ENCODE measurements around the gene SNPH.

The SNPH gene

DNA sequence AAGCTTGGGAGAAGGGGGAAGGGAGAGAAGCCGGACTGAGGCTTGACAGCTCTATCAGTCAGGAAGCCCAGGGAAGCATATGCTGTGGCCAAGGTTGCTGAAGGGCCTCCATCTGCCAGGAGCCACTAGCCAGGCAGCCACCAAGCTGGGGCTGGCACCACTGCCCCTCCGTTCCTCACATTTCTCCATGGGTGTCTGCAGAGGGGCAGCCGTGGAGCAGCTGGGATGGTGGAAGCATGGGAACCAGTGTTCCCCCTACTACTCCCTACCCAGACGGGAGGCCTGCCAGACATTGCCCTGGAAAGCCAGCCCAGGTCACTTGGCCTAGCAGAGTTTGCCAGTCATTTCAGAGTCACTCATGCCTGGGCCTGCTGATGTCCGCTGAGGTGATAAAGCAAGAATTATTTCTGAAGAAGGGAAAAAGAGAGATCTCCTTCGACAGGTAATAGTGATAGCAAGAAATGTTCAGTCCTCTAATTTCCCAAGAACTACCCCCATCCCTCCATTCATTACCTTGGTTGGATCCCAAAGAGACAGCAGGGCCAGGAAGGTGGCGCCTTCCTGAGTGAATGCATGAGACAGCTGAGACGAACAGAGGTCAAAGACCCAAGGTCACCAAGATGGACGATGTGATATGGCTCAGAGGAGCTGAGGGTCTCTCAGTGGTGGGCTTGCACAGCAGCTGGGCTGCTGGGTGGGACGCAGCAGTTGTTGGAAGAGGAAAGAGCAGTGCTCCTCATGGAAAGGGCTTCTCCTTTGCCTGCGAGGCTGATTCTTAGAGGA is 21.9 kb downstream of the SNPH start:
- no peak for DNase-seq

DNA sequence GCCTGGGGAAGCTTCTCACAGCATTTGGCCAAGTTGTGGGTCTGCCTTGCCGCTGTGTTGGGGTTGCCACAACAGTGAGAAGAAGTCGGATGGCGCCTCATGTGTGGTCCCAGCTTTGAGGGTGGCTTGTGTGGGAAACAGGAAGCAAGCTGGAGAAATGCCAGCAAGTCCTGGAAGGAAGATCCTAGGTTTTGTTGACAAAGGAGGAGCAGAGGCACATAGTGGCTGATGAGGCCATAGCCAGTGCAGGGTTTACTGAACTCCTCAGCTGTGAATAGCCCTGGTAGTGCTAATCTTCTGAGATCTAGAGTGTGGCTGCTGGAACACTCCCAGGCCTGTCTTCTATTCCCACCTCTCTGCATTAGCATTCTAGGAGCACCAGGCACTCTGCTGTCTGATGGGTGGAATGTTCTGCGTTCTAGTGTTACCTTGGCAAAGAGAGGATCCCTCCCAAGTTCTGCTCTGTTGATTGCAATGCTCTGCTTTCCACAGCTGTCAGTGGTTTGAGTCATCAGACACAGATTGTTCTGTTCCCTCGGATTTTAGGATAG is 25.2 kb downstream of the SNPH start:
- DNase-seq, result no peak

DNA sequence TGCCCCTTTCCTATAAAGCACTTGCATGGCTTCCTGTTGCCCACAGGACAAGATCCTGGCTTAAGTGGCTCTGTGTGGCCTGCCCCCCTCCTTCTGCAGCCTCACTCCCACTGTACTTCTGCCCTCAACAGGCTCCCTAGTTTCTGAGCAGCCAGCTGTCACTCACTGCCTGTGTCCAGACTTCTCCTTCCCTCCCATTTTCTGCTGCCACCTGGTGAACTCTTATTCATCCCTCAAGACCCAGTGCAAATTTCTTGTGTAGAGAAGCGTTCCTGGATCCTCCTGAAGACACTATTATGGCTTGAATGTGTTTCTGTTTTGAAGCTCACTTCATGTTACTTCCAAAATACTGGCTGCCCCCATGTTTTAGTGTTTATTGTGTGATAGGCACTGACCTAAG is 26.5 kb downstream of the SNPH start:
- no peak for DNase-seq

DNA sequence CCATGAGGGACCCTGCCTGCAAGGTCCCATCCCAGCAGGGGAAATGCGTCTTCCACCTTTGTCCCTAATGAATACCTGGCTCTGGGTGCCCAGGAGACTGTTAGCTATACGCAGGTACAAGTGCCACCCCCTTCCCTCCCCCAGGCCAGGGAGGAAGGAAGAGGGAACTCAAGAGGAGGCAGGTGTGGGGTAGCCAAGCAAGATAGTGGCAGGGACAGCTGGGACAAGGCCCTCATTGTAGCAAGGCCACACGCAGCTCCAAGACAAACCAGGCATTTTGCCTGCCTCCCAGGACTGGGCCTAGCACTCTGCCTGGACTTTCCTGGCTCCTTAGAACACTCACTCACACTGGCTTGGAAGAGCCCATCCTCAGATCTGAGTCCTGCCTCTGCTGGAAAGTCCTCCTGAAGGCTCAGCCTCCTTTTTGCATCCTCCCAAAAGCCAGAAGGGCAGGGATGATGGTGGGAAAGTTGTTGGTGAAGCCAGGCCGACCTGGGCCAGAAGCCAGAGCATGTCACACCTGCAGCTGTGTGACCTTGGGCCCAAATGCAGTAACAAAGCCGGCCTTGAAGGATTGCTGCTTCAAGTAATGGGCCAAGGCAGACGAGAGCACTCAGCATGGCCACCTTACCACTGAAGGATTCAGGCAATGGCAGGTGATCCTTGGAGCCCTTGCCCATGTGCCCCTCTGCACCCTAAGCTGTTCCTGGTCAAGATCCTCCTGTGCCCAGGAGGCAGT is 27.7 kb downstream of the SNPH start:
- DNase-seq, result no peak

DNA sequence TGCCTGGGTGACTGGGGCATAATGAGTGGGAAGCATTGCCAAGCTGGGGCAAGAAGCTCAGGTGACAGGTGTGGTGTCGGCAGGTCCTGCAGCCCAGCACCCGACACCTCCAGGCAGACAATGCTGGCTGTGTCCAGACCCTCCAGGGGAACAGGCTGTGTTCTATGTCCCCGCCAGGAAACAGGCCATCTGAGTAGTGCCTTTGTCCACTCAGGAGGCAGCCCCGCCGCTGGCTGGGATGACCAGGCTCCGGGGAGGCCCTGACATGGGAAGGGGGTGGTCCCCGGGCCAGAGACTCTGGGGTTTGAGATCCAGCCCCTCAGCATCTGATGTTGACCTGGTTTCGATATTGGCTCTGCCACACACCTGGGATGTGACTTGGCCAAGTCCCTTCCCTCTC is 28.4 kb downstream of the SNPH start:
- no peak for DNase-seq

DNA sequence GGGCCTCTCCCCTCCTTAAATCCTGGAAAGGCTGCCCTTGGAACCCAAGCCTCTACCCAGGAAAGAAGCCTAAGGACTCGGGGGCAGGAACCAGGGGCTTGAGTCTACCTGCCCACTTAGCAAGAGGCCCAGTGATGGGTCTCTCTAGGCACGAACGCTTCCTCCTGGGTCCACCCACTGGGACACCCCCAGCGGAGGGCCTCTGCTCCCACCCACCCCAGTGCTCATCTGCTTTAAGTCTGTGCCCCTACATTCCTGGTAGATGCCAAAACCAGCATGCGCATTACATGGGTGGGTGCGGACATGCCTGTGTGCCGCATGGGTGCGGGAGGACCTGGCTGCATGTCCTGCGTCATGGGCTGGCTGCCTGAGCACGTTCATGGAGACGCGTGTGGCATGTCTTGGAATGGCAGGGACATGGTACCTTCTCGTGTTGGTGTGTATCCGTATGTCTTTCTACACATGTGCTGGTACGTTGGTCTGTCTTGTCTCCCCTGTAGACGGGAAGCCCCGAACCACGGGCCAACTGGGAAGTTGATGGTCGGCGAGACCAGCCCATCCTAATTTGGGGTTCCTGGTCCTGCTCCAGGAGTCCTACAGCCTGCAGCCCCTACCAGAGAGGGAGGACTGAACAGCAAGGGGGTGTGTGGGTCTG is 29.3 kb downstream of the SNPH start:
- no peak for DNase-seq

DNA sequence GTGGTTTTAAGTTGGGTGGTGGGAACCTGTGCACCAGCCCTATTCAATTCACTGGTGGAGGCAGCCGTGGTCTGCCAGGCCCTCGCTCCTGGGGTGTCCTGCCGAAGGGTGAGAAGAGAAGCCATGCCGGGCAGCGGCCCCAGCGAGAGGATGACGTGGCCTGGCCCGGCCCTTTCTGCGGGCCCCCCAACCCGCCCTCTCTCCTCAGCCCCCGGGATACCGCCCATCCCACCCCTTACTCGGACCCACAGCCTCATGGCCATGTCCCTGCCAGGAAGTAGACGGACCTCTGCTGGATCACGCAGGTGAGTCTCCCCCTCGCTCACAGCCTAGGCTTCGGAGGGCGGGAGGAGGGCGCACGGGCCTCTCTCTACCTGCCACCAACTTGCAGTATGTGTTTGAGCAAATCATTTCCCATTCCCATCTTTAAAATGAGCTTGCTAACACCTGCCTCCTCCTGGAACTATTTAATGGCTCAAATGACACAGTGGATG is 30.1 kb downstream of the SNPH start:
- DNase-seq, result no peak

DNA sequence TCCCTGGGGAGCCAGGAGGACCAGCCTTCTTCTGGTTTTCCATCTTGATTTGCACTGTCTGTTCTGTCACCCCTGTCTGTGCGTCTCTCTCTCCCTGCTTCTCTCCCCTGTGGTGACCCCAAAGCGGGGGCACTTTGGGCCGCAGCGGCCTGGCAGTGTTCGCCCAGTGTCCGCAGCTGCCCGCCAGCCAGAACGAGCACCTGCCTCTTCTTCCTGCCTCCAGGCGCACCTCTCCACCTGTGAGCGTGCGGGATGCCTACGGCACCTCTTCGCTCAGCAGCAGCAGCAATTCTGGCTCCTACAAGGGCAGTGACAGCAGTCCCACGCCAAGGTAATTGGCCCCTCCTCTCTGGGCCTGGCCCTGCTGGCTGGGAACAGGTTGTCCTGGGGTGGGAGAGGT is 30.8 kb downstream of the SNPH start:
- no peak for DNase-seq

DNA sequence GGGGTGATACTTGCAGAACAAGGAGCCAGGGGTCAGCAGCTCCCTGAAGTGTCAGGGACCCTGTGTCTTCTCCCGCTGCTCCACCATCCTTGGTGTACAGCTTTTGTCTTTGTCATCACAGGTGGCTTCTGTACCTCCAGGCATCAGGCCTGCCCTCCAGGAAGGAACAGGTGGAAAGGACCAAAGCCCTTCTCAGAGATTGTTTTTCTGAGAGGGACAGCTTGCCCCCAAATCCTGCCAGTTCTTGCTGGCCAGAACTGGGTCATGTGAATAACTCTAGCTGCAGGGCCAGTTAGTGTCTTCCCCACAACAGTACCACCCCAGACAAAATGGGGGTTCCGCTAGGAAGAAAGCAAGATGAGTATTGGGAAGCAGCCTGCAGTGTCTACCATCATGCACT is 31.4 kb downstream of the SNPH start:
- DNase-seq, result no peak

DNA sequence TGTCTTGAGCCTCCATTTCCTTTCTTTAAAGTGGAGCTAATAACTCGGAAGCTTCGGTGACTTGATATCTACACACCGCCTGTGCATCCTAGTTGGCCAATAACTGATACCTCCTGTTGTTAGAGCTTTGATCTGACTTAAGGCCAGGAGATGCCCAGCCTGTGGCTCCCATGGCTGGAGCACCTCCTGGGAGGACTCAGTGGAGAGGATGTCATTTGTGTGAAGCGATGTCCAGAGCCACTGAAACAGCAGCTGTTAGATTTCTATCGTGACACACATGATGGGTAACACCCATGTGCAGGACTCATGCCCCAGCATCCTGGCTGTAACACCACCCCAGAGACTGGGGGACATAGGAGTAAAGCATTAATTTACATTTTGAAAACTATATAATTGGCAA is 32.1 kb downstream of the SNPH start:
- no peak for DNase-seq

DNA sequence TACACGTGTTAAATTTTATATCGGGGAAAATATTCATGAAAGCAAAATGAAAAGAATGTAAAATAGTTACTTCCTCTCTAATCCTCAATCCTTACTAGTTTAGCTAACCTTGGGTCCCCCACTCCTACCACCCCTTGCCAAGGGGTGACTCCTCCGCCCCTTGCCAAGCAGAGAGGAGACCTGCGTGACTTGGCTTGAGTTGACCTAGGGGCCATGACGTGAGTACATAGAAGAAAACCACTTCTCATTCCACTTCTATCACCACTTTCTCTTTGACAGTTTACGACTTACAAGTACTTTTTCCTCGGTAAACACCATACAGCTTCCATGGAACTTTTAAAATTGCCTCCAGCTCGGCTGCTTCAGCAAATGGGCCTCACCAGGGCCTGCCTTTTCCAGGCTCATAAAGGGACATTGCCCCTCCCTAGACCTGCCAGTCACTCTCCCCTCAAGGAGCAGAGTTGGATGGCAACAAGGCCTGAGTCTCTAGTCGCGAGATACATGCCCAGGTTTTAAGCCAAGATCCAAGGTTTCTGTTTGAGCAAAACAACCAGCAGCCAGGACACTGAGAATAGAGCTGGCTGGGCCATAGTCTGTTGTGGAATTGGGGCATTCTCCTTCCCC is 32.9 kb downstream of the SNPH start:
- no peak for DNase-seq

DNA sequence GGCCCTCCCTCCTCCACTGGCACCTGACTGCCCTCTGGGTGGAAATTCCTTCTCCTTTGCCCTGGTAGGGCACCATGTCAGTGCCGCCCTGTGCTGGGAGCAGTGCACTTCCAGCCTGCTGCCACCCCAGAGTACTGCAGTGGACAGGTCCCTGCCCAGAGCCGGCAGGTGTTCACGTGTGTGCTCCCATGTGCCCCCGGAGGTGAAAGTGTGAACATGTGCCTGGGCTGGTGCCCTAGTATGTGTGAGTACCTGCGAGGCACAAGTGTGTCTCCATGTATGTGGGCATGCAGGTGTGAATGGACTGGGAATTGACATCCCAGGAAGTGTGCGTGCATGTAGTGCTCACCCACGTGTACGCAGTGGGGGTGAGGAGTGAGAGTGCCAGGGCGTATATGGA is 33.4 kb downstream of the SNPH start:
- no peak for DNase-seq

DNA sequence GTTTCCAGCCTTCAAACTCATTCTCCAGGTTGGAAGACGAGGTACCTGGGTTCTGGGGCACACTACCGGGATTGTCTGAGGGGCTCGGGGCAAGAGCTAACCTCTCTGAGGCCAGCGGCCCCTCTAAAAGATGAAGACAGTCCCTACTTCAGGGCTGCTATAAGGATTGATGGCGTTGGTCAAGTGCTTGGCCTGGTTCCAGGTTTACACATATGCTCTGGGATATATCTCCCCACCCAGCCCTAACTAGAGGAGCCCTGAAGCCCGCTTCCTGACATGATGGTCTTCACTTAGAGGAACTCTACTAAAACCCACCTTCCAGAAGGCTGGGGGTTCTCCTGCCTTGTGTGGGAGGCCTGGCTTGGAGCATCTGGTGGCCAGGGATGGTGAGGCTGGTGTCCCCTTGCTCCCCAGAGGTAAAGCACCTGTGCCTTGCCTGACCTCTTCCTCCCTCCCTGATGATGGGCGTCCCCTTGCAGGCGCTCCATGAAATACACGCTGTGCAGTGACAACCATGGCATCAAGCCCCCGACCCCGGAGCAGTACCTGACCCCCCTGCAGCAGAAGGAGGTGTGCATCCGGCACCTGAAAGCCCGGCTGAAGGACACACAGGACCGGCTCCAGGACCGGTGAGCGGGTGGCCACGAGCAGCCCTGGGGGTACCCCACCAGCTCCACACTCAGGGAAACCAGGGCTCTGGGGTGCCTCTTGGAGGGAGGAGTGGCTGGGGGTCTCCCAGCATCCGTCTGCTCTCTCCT is 34.2 kb downstream of the SNPH start:
- DNase-seq, result no peak

DNA sequence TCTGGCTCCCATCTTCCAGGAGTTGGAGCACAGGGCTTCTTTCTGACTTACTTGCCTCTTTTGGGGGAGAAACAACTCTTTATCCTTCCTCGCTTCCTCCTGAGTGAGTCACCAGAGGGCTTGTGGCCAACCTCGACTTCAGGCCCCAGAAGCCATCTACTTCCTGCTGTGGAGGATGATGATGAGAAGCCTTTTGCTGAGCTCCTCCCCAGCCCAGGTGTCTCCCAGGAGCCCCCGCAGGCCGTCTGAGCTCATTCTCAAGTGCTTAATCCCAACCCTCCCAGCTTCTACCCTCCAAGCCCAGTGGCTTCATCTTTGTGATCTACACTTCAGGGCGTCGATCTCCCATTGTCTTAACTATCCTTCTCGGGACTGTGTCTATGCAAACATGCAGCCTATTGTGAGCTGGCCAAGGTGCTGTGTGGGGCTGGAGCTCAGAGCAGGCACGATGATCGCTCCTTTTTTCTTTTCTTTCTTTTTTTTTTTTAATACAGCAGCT is 35.0 kb downstream of the SNPH start:
- DNase-seq, result no peak

DNA sequence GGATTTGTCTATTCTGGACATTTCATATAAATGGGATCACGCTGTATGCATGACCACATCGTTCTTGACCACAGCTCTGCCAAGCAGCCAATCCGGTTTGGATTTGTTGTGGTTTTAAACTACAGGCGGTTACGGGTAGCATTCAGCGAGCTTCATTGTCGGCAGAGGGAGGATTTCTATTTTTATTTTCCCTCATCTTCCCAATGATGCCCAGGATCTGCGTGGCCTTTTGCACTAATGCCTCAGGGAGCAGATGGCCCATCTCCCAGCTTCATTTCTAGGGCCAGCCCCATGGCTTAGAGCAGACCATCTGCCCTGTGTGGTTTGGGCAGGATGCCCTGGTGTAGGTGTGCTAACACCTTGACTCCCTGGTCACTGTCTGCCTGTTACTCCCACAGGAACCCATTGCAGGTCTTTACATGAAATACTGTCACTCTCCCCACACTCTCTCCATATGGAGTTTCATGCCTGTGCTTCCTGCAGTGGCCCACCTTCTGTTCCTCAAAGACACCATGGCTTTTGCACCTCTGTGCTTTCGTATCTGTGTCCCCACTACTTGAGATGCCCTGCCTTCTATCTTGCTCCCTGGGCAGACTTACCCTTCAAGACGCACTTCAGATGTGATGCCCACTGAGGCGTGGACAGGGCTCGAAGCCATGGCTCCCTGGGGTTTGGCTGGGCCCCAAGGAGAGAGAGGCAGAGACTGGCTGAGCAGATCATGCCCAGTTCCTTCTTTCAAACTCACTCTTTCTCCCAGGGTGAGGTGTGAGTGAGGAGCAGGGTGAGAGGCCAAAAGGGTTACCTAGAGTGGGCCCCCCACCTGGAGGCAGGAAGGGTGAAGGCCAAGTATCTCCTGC is 36.8 kb downstream of the SNPH start:
- DNase-seq, result no peak

DNA sequence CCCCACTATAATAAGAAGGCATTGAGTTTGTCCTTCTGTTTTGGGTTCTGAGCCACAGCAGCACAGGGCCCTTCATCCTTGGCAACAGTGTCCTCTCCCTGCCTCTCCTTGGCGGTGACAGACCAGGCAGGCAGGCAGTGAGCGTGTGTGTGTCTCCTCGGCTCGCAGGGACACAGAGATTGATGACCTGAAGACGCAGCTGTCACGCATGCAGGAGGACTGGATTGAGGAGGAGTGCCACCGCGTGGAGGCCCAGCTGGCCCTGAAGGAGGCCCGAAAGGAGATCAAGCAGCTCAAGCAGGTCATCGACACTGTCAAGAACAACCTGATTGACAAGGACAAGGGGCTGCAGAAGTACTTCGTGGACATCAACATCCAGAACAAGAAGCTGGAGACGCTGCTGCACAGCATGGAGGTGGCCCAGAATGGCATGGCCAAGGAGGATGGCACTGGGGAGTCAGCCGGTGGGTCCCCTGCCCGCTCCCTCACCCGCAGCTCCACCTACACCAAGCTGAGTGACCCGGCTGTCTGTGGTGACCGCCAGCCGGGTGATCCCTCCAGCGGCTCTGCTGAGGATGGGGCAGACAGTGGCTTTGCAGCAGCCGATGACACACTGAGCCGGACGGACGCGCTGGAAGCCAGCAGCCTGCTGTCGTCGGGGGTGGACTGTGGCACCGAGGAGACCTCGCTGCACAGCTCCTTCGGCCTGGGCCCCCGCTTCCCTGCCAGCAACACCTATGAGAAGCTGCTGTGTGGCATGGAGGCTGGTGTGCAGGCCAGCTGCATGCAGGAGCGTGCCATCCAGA is 38.8 kb downstream of the SNPH start:
- DNase-seq, result no peak

DNA sequence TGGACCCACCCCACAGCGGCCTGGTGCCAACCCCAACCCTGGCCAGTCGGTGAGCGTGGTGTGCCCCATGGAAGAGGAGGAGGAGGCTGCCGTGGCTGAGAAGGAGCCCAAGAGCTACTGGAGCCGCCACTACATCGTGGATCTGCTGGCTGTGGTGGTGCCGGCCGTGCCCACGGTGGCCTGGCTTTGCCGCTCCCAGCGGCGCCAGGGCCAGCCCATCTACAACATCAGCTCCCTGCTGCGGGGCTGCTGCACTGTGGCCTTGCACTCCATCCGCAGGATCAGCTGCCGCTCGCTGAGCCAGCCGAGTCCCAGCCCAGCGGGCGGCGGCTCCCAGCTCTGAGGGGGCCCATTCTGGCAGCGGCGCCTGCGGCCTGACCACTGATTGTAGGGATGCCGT is 39.6 kb downstream of the SNPH start:
- no peak for DNase-seq

DNA sequence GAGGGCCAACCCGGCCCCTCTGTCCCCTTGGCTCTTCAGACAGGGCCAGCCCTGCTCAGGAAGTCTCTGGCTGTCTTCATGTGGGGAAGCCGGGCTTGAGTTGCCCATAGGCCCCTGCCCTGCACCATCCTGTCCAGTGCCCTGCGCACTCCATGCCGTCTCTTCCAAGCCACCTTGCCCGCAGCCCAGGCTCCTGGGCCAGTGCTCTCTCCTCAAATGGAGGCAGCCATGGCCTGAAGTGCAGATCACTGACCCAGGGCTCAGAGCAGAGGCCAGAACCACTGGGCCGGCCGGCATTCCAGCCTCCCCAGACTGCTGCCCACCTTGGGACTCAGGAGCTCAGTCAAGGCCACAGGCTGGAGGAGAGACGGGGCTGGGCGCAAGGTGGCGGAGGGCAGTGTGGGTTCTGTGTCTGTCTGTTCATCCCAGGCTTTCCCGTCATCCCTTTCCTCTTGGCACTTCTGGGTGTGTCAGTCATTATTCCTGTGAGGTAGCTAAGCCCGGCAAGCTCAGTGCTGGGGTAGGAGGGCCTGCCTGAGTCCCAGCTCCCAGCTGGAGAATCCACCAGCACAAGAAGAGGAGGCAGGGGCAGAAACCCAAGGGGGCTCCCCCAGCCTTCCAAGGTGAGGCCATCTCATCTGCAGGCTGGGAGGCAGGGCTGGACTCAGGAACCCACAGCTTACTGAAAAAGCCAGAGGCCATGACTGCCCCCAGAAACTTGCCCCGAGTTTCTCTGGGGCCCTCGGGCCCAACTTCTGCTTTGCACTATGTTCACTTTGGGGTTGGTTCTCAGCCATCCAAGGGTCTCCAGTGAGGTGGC is 40.4 kb downstream of the SNPH start:
- no peak for DNase-seq

DNA sequence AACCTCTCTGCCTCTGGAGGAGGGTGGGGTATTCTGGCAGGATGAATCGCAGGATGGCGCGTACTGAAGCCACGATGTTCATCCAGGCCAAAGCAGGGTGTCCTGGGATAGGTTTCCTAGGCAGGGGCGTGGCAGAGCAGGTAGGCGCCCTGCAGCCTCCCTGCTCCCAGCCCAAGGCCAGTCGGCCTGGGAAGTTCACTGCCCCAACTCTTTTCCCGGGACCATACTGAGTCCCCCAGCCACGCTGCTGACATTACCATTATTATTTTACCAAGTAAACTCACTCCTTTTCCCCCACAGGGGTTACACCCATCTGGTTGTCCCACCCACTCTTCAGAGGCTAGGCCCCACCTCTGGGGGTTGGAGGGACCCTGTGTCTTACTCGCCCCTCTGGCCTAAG is 41.1 kb downstream of the SNPH start:
- DNase-seq, result no peak

All from NCI-H187 treated with DMSO at 0.1 percent for 48 hours (cell line).